H9 (cell line): Measurements from ENCODE around the gene TENM4. TPM values are rescaled to one million over a fixed set of nuclear protein-coding genes. Genes with fewer than 3 reads are reported as not detected.

Experiments
- DNase-seq: peaks from one replicate; pipeline ENCODE4 v3.0.0-alpha.2; 2017
- H2AFZ ChIP-seq: one replicate; pipeline ENCODE4 v1.6.1; 2013; ENCODE audit warnings: mild to moderate bottlenecking, low read length, control low read depth, moderate library complexity
- H2AK5ac ChIP-seq: 2 replicates; pipeline ENCODE4 v1.6.1; 2013; ENCODE audit warnings: low read length, control low read depth, mixed read lengths; ENCODE audit not compliant: insufficient read length
- H2BK120ac ChIP-seq: one replicate; pipeline ENCODE4 v1.6.1; 2013; ENCODE audit warnings: low read depth, mild to moderate bottlenecking, low read length, control low read depth, inconsistent platforms; ENCODE audit not compliant: poor library complexity, severe bottlenecking
- H2BK12ac ChIP-seq: 2 replicates; pipeline ENCODE4 v1.6.1; 2013; ENCODE audit warnings: low read length, control low read depth, mixed read lengths, low read depth; ENCODE audit not compliant: insufficient read length
- H2BK15ac ChIP-seq: 2 replicates; pipeline ENCODE4 v1.6.1; 2013; ENCODE audit warnings: low read depth, low read length, control low read depth
- H2BK20ac ChIP-seq: one replicate; pipeline ENCODE4 v1.6.1; 2013; ENCODE audit warnings: low read depth, mild to moderate bottlenecking, low read length, control low read depth, inconsistent platforms; ENCODE audit not compliant: poor library complexity, severe bottlenecking
- H2BK5ac ChIP-seq: 2 replicates; pipeline ENCODE4 v1.6.1; 2013; ENCODE audit warnings: low read length, control low read depth, mixed read lengths; ENCODE audit not compliant: insufficient read length
- H3K14ac ChIP-seq: 2 replicates; pipeline ENCODE4 v1.6.1; 2013; ENCODE audit warnings: low read length, control low read depth; ENCODE audit not compliant: insufficient read depth
- H3K18ac ChIP-seq: 2 replicates; pipeline ENCODE4 v1.6.1; 2013; ENCODE audit warnings: low read depth, mild to moderate bottlenecking, mixed read lengths, low read length, control low read depth; ENCODE audit not compliant: insufficient read length
- H3K23ac ChIP-seq: 2 replicates; pipeline ENCODE4 v1.6.1; 2013; ENCODE audit warnings: low read length, control low read depth, mixed read lengths, low read depth; ENCODE audit not compliant: insufficient read length
- H3K23me2 ChIP-seq: 2 replicates; pipeline ENCODE4 v1.6.1; 2013; ENCODE audit warnings: low read depth, mild to moderate bottlenecking, mixed read lengths, low read length, control low read depth; ENCODE audit not compliant: insufficient read length, poor library complexity, severe bottlenecking
- H3K27ac ChIP-seq: 2 replicates; pipeline ENCODE4 v1.5.1; 2013; ENCODE audit warnings: low read length, control low read depth, mixed read lengths, low read depth; ENCODE audit not compliant: insufficient read length
- H3K27me3 ChIP-seq: 2 replicates; pipeline ENCODE4 v1.6.1; 2013; ENCODE audit warnings: low read length, control low read depth, inconsistent platforms; ENCODE audit not compliant: insufficient read depth
- H3K4ac ChIP-seq: 2 replicates; pipeline ENCODE4 v1.6.1; 2013; ENCODE audit warnings: low read depth, mild to moderate bottlenecking, control low read depth, inconsistent platforms, low read length, moderate library complexity
- H3K4me1 ChIP-seq: 2 replicates; pipeline ENCODE4 v1.6.1; 2013; ENCODE audit warnings: low read length, control low read depth, inconsistent platforms; ENCODE audit not compliant: insufficient read depth
- H3K4me2 ChIP-seq: 2 replicates; pipeline ENCODE4 v1.6.1; 2013; ENCODE audit warnings: low read length, control low read depth, mixed read lengths; ENCODE audit not compliant: insufficient read length, insufficient read depth
- H3K56ac ChIP-seq: 2 replicates; pipeline ENCODE4 v1.6.1; 2013; ENCODE audit warnings: low read depth, mild to moderate bottlenecking, mixed read lengths, low read length, control low read depth; ENCODE audit not compliant: insufficient read length
- H3K79me1 ChIP-seq: 2 replicates; pipeline ENCODE4 v1.6.1; 2013; ENCODE audit warnings: low read depth, mild to moderate bottlenecking, moderate library complexity, low read length, control low read depth, inconsistent platforms; ENCODE audit not compliant: insufficient read depth, poor library complexity, severe bottlenecking
- H3K79me2 ChIP-seq: 2 replicates; pipeline ENCODE4 v1.6.1; 2013; ENCODE audit warnings: low read length, control low read depth, inconsistent platforms; ENCODE audit not compliant: insufficient read depth
- H3K9ac ChIP-seq: 2 replicates; pipeline ENCODE4 v1.6.1; 2013; ENCODE audit warnings: low read length, control low read depth, mixed read lengths; ENCODE audit not compliant: insufficient read length; ENCODE audit errors: extremely low read depth
- H3K9me3 ChIP-seq: one replicate; pipeline ENCODE4 v1.6.1; 2013; ENCODE audit warnings: low read depth, low read length, inconsistent platforms; ENCODE audit not compliant: control insufficient read depth
- H3T11ph ChIP-seq: one replicate; pipeline ENCODE4 v1.6.1; 2013; ENCODE audit warnings: mild to moderate bottlenecking, low read length, control low read depth, inconsistent platforms
- H4K20me1 ChIP-seq: one replicate; pipeline ENCODE4 v1.6.1; 2013; ENCODE audit not compliant: control insufficient read depth, insufficient read length, insufficient read depth
- H4K5ac ChIP-seq: 2 replicates; pipeline ENCODE4 v1.6.1; 2013; ENCODE audit warnings: low read depth, mild to moderate bottlenecking, mixed read lengths, low read length, control low read depth; ENCODE audit not compliant: insufficient read length
- H4K8ac ChIP-seq: replicated peaks from 2 replicates; pipeline ENCODE4 v1.6.1; 2013; ENCODE audit warnings: low read length, control low read depth, mixed read lengths, low read depth; ENCODE audit not compliant: insufficient read length
- H4K91ac ChIP-seq: 2 replicates; pipeline ENCODE4 v1.6.1; 2013; ENCODE audit warnings: low read depth, mild to moderate bottlenecking, moderate library complexity, mixed read lengths, low read length, control low read depth; ENCODE audit not compliant: insufficient read length
- H3K27ac Mint-ChIP-seq, 3 experiments: 2 replicates in 2 of 3; 3 replicates in 1 of 3; pipeline ENCODE4 v1.8.0; 2020 to 2021; ENCODE audit warnings: mixed read lengths in 3 of 3, mild to moderate bottlenecking in 1 of 3, moderate library complexity in 1 of 3
- H3K27me3 Mint-ChIP-seq: 2 replicates; pipeline ENCODE4 v1.8.0; 2021; ENCODE audit warnings: low read depth, mild to moderate bottlenecking, moderate library complexity, mixed read lengths
- H3K36me3 Mint-ChIP-seq, 3 experiments: 2 replicates in 2 of 3; 3 replicates in 1 of 3; pipeline ENCODE4 v1.8.0; 2020 to 2021; ENCODE audit warnings: low read depth in 3 of 3, mixed read lengths in 3 of 3; ENCODE audit not compliant: insufficient read depth in 1 of 3
- H3K4me1 Mint-ChIP-seq, 2 experiments: 2 replicates each; pipeline ENCODE4 v1.8.0; 2020; ENCODE audit warnings: mixed read lengths in 2 of 2
- H3K4me3 Mint-ChIP-seq, 2 experiments: 2 replicates in 1 of 2; 3 replicates in 1 of 2; pipeline ENCODE4 v1.8.0; 2020 to 2021; ENCODE audit warnings: mild to moderate bottlenecking in 2 of 2, mixed read lengths in 2 of 2, moderate library complexity in 1 of 2
- H3K9me3 Mint-ChIP-seq, 2 experiments: 2 replicates in 1 of 2; 3 replicates in 1 of 2; pipeline ENCODE4 v1.8.0; 2020; ENCODE audit warnings: mild to moderate bottlenecking in 2 of 2, mixed read lengths in 2 of 2, moderate library complexity in 1 of 2
- WGBS: extraction: QIAGEN DNeasy Blood & Tissue Kit; methylation state at CpG from one replicate; pipeline ENCODE4 v1.1.7; 2013; ENCODE audit warnings: missing lambda C conversion rate, low lambda C conversion rate, mixed read lengths; ENCODE audit not compliant: insufficient read length; ENCODE audit errors: extremely low coverage; 5-methylcytosine and 5-hydroxymethylcytosine counted together
- total RNA-seq: library from RNA; stranded (reverse); gene quantifications from 2 replicates; pipeline ENCODE4 v1.2.1, GENCODE V29; 2021
- TF ChIP-seq, protein P1 (sequence below): fragments of 200-600 bp; sonication (generic); conservative IDR thresholded peaks from 3 replicates; pipeline ENCODE4 v1.8.0; 2021; ENCODE audit warnings: antibody characterized with exemption, mild to moderate bottlenecking

Gene TENM4
- total RNA-seq, 1 experiment from 2014 or later, result 4.6 TPM

DNA sequence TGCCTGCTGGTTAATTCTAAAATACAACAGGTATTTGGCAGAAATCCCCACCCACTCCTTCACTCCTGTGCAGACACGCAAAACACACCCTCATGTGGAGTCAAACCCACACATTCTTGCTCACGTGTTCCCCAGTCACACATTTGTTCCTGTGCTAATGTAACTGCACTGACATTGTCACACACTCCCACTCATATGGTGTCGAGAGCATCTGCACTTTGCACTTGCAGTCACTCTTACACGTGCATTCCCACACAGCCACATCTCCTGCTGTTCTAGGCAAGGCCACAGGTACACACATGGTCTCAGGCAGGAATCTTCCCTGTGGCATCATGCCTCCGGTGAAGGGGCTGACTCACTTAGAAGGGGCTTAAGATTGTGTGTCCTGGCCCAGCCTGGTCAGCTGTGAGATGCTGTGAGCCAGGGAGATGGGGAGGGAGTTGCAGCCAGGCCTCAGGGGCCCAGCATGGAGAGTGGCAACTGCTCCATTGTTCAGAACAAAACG lies 395.0 kb downstream of the TENM4 start:
- H3K27ac Mint-ChIP-seq, result no peak overlapping the region; a peak in 2 of 7 replicates
- Histone ChIP-seq H4K5ac (no peak overlapping the region), H2AK5ac (no peak overlapping the region), H2BK20ac (no peak overlapping the region), H2BK12ac (no peak overlapping the region), H3K9me3 (no peaks in the 10 kb centered on the region), H2AFZ (no peak overlapping the region), H3T11ph (no peak overlapping the region), H4K8ac (no peak overlapping the region), H3K4me1 (no peaks in the 10 kb centered on the region), H3K23me2 (no peaks in the 10 kb centered on the region), H3K27me3 (no peaks in the 10 kb centered on the region), H3K27ac (no peak overlapping the region), H3K23ac (no peak overlapping the region), H2BK5ac (no peak overlapping the region), H3K79me1 (no peaks in the 10 kb centered on the region), H3K56ac (no peak overlapping the region), H2BK15ac (no peak overlapping the region), H3K79me2 (no peaks in the 10 kb centered on the region), H3K4ac (no peak overlapping the region), H3K18ac (no peak overlapping the region), H3K4me2 (no peak overlapping the region), H3K9ac (no peak overlapping the region), H3K14ac (no peak overlapping the region), H4K91ac (no peak overlapping the region), H4K20me1 (no peaks in the 10 kb centered on the region), H2BK120ac (no peak overlapping the region)
- peaks cover 0 to 8% (median 0%) of the 10 kb centered on the region in 3 experiments; a peak in 1 of 7 replicates for H3K36me3 Mint-ChIP-seq
- no CpG with 5 or more reads among the region's 6 CpGs for WGBS
- 0 out of 5 replicates have a peak, but pooled peaks cover 0 to 3% of the 10 kb centered on the region in 2 experiments for H3K9me3 Mint-ChIP-seq
- H3K27me3 Mint-ChIP-seq, result no peaks in the 10 kb centered on the region
- no peak overlapping the region for H3K4me3 Mint-ChIP-seq
- no peak for DNase-seq
- peaks cover 15% of the 10 kb centered on the region in 2 experiments for H3K4me1 Mint-ChIP-seq
- TF ChIP-seq, protein P1, sequence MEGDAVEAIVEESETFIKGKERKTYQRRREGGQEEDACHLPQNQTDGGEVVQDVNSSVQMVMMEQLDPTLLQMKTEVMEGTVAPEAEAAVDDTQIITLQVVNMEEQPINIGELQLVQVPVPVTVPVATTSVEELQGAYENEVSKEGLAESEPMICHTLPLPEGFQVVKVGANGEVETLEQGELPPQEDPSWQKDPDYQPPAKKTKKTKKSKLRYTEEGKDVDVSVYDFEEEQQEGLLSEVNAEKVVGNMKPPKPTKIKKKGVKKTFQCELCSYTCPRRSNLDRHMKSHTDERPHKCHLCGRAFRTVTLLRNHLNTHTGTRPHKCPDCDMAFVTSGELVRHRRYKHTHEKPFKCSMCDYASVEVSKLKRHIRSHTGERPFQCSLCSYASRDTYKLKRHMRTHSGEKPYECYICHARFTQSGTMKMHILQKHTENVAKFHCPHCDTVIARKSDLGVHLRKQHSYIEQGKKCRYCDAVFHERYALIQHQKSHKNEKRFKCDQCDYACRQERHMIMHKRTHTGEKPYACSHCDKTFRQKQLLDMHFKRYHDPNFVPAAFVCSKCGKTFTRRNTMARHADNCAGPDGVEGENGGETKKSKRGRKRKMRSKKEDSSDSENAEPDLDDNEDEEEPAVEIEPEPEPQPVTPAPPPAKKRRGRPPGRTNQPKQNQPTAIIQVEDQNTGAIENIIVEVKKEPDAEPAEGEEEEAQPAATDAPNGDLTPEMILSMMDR, result no peak
